Uterus (tissue), 2 donors: ENCODE results near the gene PRSS21.

ENCODE experiments used
- CTCF ChIP-seq, 4 experiments: fragments of 200-600 bp in 2 of 4; fragments of 450-650 bp in 2 of 4; sonication (generic) in 2 of 4; IDR thresholded peaks; one replicate each; pipeline ENCODE4 v1.5.1; 2016 to 2019; ENCODE audit warnings: antibody characterized with exemption in 4 of 4, mild to moderate bottlenecking in 2 of 4, moderate library complexity in 1 of 4
- POLR2A ChIP-seq, 2 donors: fragments of 450-650 bp; IDR thresholded peaks; one replicate each; pipeline ENCODE4 v1.6.1; 2016; ENCODE audit warnings: antibody characterized with exemption in 2 of 2, mild to moderate bottlenecking in 1 of 2, moderate library complexity in 1 of 2

- no peak for TF ChIP-seq POLR2A (IDR thresholded peaks at IDR 0.05)
- no peak for TF ChIP-seq CTCF (IDR thresholded peaks at IDR 0.05)
These were observed 569 bp downstream of the PRSS21 start for GRCh38 chr16:2817340-2818271.
